ENCODE data around the gene DAZAP2.

Gene DAZAP2

DNA sequence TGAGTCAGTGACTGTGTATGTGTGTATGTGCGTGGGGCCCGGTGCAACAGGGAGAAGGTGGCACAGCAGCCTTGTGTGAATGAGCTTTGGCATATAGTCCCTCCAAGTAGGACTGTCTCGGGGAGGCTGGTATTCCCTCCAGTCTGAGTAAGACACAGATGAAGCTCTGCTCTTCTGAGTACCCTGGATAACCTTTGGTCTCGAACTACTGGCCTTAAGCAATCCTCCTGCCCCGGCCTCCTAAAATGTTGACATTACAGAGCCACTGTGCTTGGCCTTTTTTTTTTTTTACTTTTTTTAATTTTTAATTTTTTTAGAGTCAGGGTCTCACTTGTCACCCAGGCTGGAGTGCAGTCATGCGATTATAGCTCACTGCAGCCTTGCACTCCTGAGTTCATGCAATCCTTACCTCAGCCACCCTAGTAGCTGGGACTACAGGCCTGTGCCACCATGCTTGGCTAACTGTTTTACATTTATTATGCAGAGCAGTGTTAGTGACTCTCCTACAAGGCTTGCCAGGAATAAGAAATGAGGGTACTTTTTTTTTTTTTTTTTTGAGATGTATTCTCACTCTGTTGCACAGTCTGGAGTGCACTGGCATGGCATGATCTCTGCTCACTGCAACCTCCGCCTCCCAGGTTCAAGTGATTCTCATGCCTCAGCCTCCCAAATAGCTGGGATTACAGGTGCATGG is 9.4 kb upstream of the DAZAP2 start:
- WGBS, 2 donors (ENCODE audit: extremely low coverage in 2 of 2, insufficient read length in 2 of 2, insufficient replicate concordance in 1 of 2), result no CpG with 5 or more reads among the region's 7 CpGs
- Histone ChIP-seq H3K18ac (ENCODE audit: low read length) (no peak overlapping the region), H3K4ac (ENCODE audit: low read length) (no peak overlapping the region), H3K27me3 (ENCODE audit: control insufficient read depth in 3 of 3, insufficient read depth in 3 of 3, low read depth in 1 of 3, low read length in 3 of 3) (no peaks in the 10 kb centered on the region), H2AK5ac (ENCODE audit: low read depth, low read length) (no peak overlapping the region), H3K14ac (ENCODE audit: low read length) (peak overlapping the region; percentile 97), H2BK5ac (ENCODE audit: low read length) (no peak overlapping the region), H4K8ac (ENCODE audit: low read depth, low read length) (no peak overlapping the region), H2BK120ac (ENCODE audit: low read depth, low read length) (no peak overlapping the region), H2AFZ (ENCODE audit: low read length) (no peak overlapping the region), H4K91ac (ENCODE audit: low read depth, low read length, poor library complexity) (no peak overlapping the region), H2BK12ac (ENCODE audit: low read length) (no peak overlapping the region), H3K27ac (replicated peaks; ENCODE audit: low read length) (no peak overlapping the region), H2BK15ac (ENCODE audit: low read length) (no peak overlapping the region), H3K36me3 (replicated peaks in 1 of 2; ENCODE audit: control insufficient read depth in 2 of 2, insufficient read depth in 2 of 2, low read length in 2 of 2) (no peaks in the 10 kb centered on the region), H3K79me1 (ENCODE audit: low read depth, low read length) (no peaks in the 10 kb centered on the region), H3K4me3 (ENCODE audit: low read length in 2 of 2) (no peak overlapping the region), H3K9me3 (replicated peaks in 1 of 2; ENCODE audit: control insufficient read depth in 2 of 2, insufficient read depth in 1 of 2, low read depth in 1 of 2, low read length in 2 of 2) (no peaks in the 10 kb centered on the region), H3K4me1 (ENCODE audit: control insufficient read depth in 2 of 2, insufficient read depth in 1 of 2, low read depth in 1 of 2, low read length in 2 of 2) (peaks cover 0 to 8% of the 10 kb centered on the region in 2 donors), H3K23ac (ENCODE audit: low read depth, low read length, poor library complexity) (no peak overlapping the region), H3K4me2 (ENCODE audit: insufficient read depth, low read length, poor library complexity, severe bottlenecking) (no peak overlapping the region), H3K9ac (ENCODE audit: low read depth, low read length, poor library complexity) (no peak overlapping the region)
- no peak for DNase-seq (ENCODE audit: low spot score)

- Histone ChIP-seq H2BK5ac (ENCODE audit: low read length) (no peak overlapping the region), H3K4ac (ENCODE audit: low read length) (no peak overlapping the region), H3K23ac (ENCODE audit: low read depth, low read length, poor library complexity) (no peak overlapping the region), H3K14ac (ENCODE audit: low read length) (no peak overlapping the region), H3K4me3 (ENCODE audit: low read length in 2 of 2) (no peak overlapping the region), H3K18ac (ENCODE audit: low read length) (no peak overlapping the region), H4K91ac (ENCODE audit: low read depth, low read length, poor library complexity) (no peak overlapping the region), H2BK120ac (ENCODE audit: low read depth, low read length) (no peak overlapping the region), H3K4me2 (ENCODE audit: insufficient read depth, low read length, poor library complexity, severe bottlenecking) (no peak overlapping the region), H2BK15ac (ENCODE audit: low read length) (no peak overlapping the region), H3K79me1 (ENCODE audit: low read depth, low read length) (no peaks in the 10 kb centered on the region), H3K9me3 (replicated peaks in 1 of 2; ENCODE audit: control insufficient read depth in 2 of 2, insufficient read depth in 1 of 2, low read depth in 1 of 2, low read length in 2 of 2) (no peaks in the 10 kb centered on the region), H4K8ac (ENCODE audit: low read depth, low read length) (no peak overlapping the region), H3K36me3 (replicated peaks in 1 of 2; ENCODE audit: control insufficient read depth in 2 of 2, insufficient read depth in 2 of 2, low read length in 2 of 2) (no peaks in the 10 kb centered on the region), H3K27me3 (ENCODE audit: control insufficient read depth in 3 of 3, insufficient read depth in 3 of 3, low read depth in 1 of 3, low read length in 3 of 3) (peaks cover 0 to 4% (median 0%) of the 10 kb centered on the region in 3 experiments), H2AK5ac (ENCODE audit: low read depth, low read length) (no peak overlapping the region), H3K9ac (ENCODE audit: low read depth, low read length, poor library complexity) (no peak overlapping the region), H2AFZ (ENCODE audit: low read length) (no peak overlapping the region), H3K4me1 (ENCODE audit: control insufficient read depth in 2 of 2, insufficient read depth in 1 of 2, low read depth in 1 of 2, low read length in 2 of 2) (no peaks in the 10 kb centered on the region), H3K27ac (replicated peaks; ENCODE audit: low read length) (no peak overlapping the region), H2BK12ac (ENCODE audit: low read length) (no peak overlapping the region)
- DNase-seq (ENCODE audit: low spot score), result no peak
These were observed 6.0 kb upstream of the DAZAP2 start for GRCh38 chr12:51232642-51233041.

DNA sequence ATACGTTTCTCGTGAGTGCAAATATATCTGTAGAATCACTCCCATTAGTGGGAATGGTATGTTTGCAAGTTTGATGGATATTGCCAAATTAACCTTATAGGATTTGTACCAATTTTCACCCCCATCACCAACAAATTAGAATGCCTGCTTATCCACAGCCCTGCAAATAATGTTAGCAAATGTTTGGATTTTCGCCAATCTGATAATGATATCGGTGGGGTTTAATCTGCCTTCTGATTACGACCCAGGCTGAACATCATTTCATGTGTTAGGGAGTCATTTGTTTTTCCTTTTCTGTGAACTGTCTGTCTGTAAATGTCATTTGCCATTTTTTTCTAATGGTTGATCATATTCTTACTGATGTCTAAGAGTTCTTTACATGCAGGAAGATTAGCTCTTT is 4.1 kb upstream of the DAZAP2 start:
- Histone ChIP-seq H3K4me2 (ENCODE audit: insufficient read depth, low read length, poor library complexity, severe bottlenecking) (no peak overlapping the region), H3K18ac (ENCODE audit: low read length) (no peak overlapping the region), H4K8ac (ENCODE audit: low read depth, low read length) (no peak overlapping the region), H3K23ac (ENCODE audit: low read depth, low read length, poor library complexity) (no peak overlapping the region), H3K4me1 (ENCODE audit: control insufficient read depth in 2 of 2, insufficient read depth in 1 of 2, low read depth in 1 of 2, low read length in 2 of 2) (peaks cover 2% of the 10 kb centered on the region in 2 donors), H3K79me1 (ENCODE audit: low read depth, low read length) (no peaks in the 10 kb centered on the region), H2BK5ac (ENCODE audit: low read length) (no peak overlapping the region), H2BK15ac (ENCODE audit: low read length) (no peak overlapping the region), H3K27ac (replicated peaks; ENCODE audit: low read length) (no peak overlapping the region), H2AFZ (ENCODE audit: low read length) (no peak overlapping the region), H3K9ac (ENCODE audit: low read depth, low read length, poor library complexity) (no peak overlapping the region), H2BK120ac (ENCODE audit: low read depth, low read length) (no peak overlapping the region), H3K27me3 (ENCODE audit: control insufficient read depth in 3 of 3, insufficient read depth in 3 of 3, low read depth in 1 of 3, low read length in 3 of 3) (peaks cover 0 to 4% (median 0%) of the 10 kb centered on the region in 3 experiments), H2AK5ac (ENCODE audit: low read depth, low read length) (no peak overlapping the region), H3K4me3 (ENCODE audit: low read length in 2 of 2) (no peak overlapping the region), H4K91ac (ENCODE audit: low read depth, low read length, poor library complexity) (no peak overlapping the region), H2BK12ac (ENCODE audit: low read length) (no peak overlapping the region), H3K36me3 (replicated peaks in 1 of 2; ENCODE audit: control insufficient read depth in 2 of 2, insufficient read depth in 2 of 2, low read length in 2 of 2) (no peaks in the 10 kb centered on the region), H3K4ac (ENCODE audit: low read length) (no peak overlapping the region), H3K9me3 (replicated peaks in 1 of 2; ENCODE audit: control insufficient read depth in 2 of 2, insufficient read depth in 1 of 2, low read depth in 1 of 2, low read length in 2 of 2) (no peaks in the 10 kb centered on the region), H3K14ac (ENCODE audit: low read length) (no peak overlapping the region)
- no peak for DNase-seq (ENCODE audit: low spot score)
- WGBS, 2 donors (ENCODE audit: extremely low coverage in 2 of 2, insufficient read length in 2 of 2, insufficient replicate concordance in 1 of 2), result no CpG with 5 or more reads among the region's 5 CpGs

GRCh38 chr12:51238037-51238509 is 553 bp upstream of the DAZAP2 start:
- no peaks in the 10 kb centered on the region for H3K9me3 ChIP-seq (replicated peaks in 1 of 2; ENCODE audit: control insufficient read depth in 2 of 2, insufficient read depth in 1 of 2, low read depth in 1 of 2, low read length in 2 of 2)
- H2AK5ac ChIP-seq (ENCODE audit: low read depth, low read length), result no peak overlapping the region
- H3K79me1 ChIP-seq (ENCODE audit: low read depth, low read length), result peaks cover 3% of the 10 kb centered on the region
- H4K91ac ChIP-seq (ENCODE audit: low read depth, low read length, poor library complexity), result no peak overlapping the region
- peaks cover 0 to 4% (median 0%) of the 10 kb centered on the region in 3 experiments for H3K27me3 ChIP-seq (ENCODE audit: control insufficient read depth in 3 of 3, insufficient read depth in 3 of 3, low read depth in 1 of 3, low read length in 3 of 3)
- H3K4ac ChIP-seq (ENCODE audit: low read length), result no peak overlapping the region
- H3K4me1 ChIP-seq (ENCODE audit: control insufficient read depth in 2 of 2, insufficient read depth in 1 of 2, low read depth in 1 of 2, low read length in 2 of 2), result peaks cover 5 to 6% of the 10 kb centered on the region in 2 donors
- H3K4me2 ChIP-seq (ENCODE audit: insufficient read depth, low read length, poor library complexity, severe bottlenecking), result peak overlapping the region; percentile 58
- H3K4me3 ChIP-seq (ENCODE audit: low read length in 2 of 2), result peak overlapping the region; percentile 82 to 97
- H3K23ac ChIP-seq (ENCODE audit: low read depth, low read length, poor library complexity), result no peak overlapping the region
- no peak overlapping the region for H2BK15ac ChIP-seq (ENCODE audit: low read length)
- H3K36me3 ChIP-seq (replicated peaks in 1 of 2; ENCODE audit: control insufficient read depth in 2 of 2, insufficient read depth in 2 of 2, low read length in 2 of 2), result peaks cover 19 to 32% of the 10 kb centered on the region in 2 donors
- no CpG with 5 or more reads among the region's 10 CpGs for WGBS, 2 donors (ENCODE audit: extremely low coverage in 2 of 2, insufficient read length in 2 of 2, insufficient replicate concordance in 1 of 2)
- no peak for DNase-seq (ENCODE audit: low spot score)
- no peak overlapping the region for H2BK120ac ChIP-seq (ENCODE audit: low read depth, low read length)
- peak overlapping the region; percentile 98 for H2AFZ ChIP-seq (ENCODE audit: low read length)
- peak overlapping the region; percentile 42 for H3K27ac ChIP-seq (replicated peaks; ENCODE audit: low read length)
- H3K14ac ChIP-seq (ENCODE audit: low read length), result no peak overlapping the region
- no peak overlapping the region for H2BK5ac ChIP-seq (ENCODE audit: low read length)
- peak overlapping the region; percentile 67 for H3K18ac ChIP-seq (ENCODE audit: low read length)
- no peak overlapping the region for H4K8ac ChIP-seq (ENCODE audit: low read depth, low read length)
- no peak overlapping the region for H2BK12ac ChIP-seq (ENCODE audit: low read length)
- peak overlapping the region; percentile 65 for H3K9ac ChIP-seq (ENCODE audit: low read depth, low read length, poor library complexity)

All from neuronal stem cell (in vitro differentiated cells).